Tongue (tissue), 2 donors: ENCODE data around the gene EPHA7. TPM values are rescaled to one million over a fixed set of nuclear protein-coding genes. Genes with fewer than 3 reads are reported as not detected.
A peak's percentile ranks its signal among the peaks of the same experiment; 100 is the strongest.

ENCODE experiments used
- DNase-seq: peaks from one replicate; pipeline ENCODE4 v3.0.0-alpha.2; 2015
- total RNA-seq: library from RNA; depleted of rRNA; stranded (reverse); fragments of >200 nt; gene quantifications from one replicate; pipeline ENCODE4 v1.2.3, GENCODE V29; 2014

The EPHA7 gene
- total RNA-seq, 1 donor from 2014 or later = 5.6 TPM

- no peak for DNase-seq
Observed at GRCh38 chr6:93242049-93242448, 177.3 kb downstream of the EPHA7 start.

- no peak for DNase-seq
Observed at GRCh38 chr6:93238632-93239031, 180.7 kb downstream of the EPHA7 start.

GRCh38 chr6:93235775-93236174 lies 183.6 kb downstream of the EPHA7 start:
- DNase-seq = no peak

GRCh38 chr6:93226822-93227221 lies 192.5 kb downstream of the EPHA7 start:
- no peak for DNase-seq

DNA sequence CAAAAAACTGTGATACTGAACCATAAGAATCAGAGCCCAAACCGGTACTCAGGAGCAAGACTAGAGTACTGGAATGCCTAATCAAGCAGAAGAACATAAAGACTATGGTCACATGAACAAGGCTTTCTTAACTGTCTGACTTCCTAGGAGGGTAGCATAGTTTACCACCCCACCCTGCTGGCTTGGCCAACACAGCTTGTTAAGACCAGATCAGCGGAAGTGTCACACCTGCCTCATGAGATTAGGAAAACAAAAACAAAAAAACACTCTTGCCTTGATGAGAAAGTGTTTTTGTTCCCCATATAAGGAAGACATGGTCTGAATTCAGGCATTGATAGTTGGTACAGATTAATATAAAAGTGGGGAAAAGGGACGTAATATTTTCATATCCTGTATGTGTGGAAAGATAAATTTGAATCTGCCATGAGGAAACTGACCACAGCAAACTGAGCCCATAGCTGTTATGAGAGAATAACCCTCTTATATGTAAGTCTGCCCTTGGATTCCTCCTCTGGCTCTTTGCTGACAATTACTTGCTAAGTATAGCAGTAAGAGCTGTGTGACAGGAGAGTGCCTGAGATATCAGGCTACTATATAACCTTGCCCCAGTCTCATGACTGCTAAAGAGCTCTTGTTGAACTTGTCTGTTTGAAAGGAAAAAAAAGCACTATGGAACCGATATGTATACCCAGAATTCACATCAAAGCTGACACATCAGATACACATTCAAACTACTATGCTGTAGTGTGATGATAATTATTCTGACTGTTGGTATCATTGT lies 197.1 kb downstream of the EPHA7 start:
- no peak for DNase-seq

DNA sequence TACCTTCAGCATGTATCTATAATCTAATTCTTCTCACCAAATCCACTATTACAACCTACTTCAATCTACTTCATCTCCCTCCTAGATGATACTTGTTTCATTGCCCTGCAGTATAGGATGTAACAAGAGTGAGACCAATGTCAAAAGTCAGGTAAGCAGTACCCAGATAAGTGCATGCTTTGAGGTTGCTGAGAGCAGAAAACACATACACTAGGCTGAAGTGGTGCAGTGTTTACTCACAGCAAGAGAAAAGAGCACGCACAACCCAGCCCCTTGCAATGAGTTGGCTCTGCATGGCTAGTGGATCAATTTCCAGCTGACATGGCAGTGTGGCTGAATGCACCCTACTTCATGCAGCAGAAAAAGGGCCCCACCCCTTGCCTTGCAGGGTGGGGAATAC lies 199.9 kb downstream of the EPHA7 start:
- no peak for DNase-seq

GRCh38 chr6:93218096-93218495 lies 201.3 kb downstream of the EPHA7 start:
- peak; percentile 38 for DNase-seq

DNA sequence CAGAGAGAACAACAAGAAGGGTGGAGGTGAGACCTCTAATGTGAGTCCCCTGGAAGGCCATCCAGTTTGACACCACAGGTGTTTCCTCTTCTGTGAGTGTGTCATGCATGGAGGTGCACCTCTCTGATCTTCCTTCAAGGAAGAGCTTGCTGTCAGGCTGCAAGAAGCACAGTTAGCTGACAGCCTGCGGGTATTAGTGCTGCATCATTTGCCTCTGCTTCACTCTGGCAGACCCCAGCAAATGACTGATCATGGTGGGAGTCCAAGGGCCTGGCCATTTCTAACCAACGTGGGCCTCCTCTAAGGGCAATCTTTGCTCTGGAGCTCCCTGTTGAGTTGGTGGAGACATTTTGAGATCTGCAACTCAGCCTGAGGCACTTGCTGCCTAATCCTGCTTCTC lies 206.3 kb downstream of the EPHA7 start:
- DNase-seq = no peak

GRCh38 chr6:93210908-93211307 lies 208.5 kb downstream of the EPHA7 start:
- DNase-seq = no peak

DNA sequence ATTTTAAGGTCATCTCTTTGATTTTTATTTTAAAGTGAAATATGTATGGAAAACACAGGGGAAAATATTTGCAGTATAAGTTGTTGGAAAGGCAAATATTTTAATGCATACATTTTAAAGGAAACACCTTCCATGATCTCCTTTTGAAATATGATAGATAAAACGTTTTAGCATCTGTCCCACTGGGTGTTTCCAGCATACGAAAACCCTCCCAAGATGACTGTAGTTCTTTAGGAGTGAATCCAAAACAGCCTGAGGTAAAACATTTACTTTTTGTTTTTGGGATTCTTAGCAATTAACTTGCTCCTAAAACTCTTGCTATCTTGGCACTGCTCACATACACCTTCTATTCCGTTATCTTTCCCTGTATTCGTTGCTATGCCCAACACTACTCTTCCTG lies 210.0 kb downstream of the EPHA7 start:
- no peak for DNase-seq

DNA sequence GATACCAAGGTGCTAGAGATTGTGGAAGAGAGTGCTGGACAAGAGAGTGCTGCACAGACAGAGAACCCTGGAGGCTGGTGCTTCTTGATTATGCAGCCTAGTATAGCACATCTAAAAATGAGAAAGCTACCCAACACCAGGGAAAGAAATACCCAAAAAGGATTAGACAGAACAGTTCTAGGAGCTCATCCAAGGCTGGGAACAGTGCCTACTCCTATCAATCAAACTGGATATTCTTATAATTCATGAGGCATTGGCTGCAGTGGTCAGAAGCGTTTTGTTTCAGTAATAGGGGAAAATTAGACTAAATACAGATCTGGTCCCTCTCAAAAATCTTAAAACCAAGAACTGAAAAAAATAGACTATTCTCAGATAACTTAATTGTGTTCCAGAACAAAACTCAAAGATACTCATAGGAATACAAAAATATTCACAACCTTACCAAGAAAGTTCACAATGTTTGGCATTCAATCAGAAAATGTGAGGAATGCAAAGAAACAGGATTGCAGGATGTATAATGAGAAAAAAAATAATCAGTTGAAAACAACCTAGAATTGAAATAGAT lies 222.9 kb downstream of the EPHA7 start:
- DNase-seq = no peak

DNA sequence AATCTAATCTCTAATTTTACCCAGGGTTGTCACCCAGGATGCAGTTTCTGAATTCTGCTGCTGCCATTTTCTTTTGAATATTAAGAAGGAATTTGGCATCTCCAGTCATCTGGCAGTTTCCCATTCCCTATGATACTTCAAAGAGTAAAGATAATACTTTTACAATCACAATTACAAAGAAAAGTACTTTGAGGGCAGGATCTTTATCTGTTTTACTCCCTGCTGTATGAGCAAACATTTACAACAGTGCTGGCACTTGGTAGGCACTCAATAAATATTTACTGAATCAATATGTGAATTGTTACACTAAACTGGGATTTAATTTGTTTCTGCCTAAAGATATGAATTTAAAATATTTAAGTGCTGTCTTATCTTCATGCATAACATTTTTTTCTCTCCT lies 224.9 kb downstream of the EPHA7 start:
- DNase-seq = no peak

GRCh38 chr6:93193868-93194267 lies 225.5 kb downstream of the EPHA7 start:
- DNase-seq = no peak
